MCF 10A (cell line): ENCODE data around the gene SHC2. TPM values are rescaled to one million over a fixed set of nuclear protein-coding genes. Genes with fewer than 3 reads are reported as not detected.

ENCODE experiments used
- BruUV-seq: library from RNA; stranded (reverse); fragments of 400-500 nt; replicated peaks from 2 replicates; lab custom pipeline; 2021; lab: Mats Ljungman, UMichigan
- CTCF ChIA-PET: fragments of 300-600 bp; sonication (Branson Sonifier 250); formaldehyde crosslinking; extraction: SDS; loops from one replicate; lab custom pipeline; 2021; ENCODE audit warnings: antibody characterized with exemption, inconsistent platforms; lab: Yijun Ruan, JAX
- POLR2A ChIA-PET: fragments of 300-600, 350-650 bp; sonication (Branson Sonifier 250); formaldehyde crosslinking; extraction: SDS; loops from one replicate; lab custom pipeline; 2020; ENCODE audit warnings: antibody characterized with exemption, inconsistent platforms; lab: Yijun Ruan, JAX
- DNase-seq: peaks from one replicate; pipeline ENCODE4 v3.0.0-alpha.2; 2018; ENCODE audit not compliant: unreplicated experiment
- H3K27ac Mint-ChIP-seq: one replicate; pipeline ENCODE4 v1.8.0; 2022; ENCODE audit warnings: mild to moderate bottlenecking, low read depth, mixed read lengths; ENCODE audit not compliant: unreplicated experiment
- H3K27me3 Mint-ChIP-seq: one replicate; pipeline ENCODE4 v1.8.0; 2022; ENCODE audit warnings: mixed read lengths; ENCODE audit not compliant: insufficient read depth, unreplicated experiment
- H3K36me3 Mint-ChIP-seq: one replicate; pipeline ENCODE4 v1.8.0; 2022; ENCODE audit warnings: mild to moderate bottlenecking, moderate library complexity, mixed read lengths; ENCODE audit not compliant: insufficient read depth, unreplicated experiment
- H3K4me1 Mint-ChIP-seq: one replicate; pipeline ENCODE4 v1.8.0; 2022; ENCODE audit warnings: mixed read lengths; ENCODE audit not compliant: insufficient read depth, unreplicated experiment
- H3K4me3 Mint-ChIP-seq: one replicate; pipeline ENCODE4 v1.8.0; 2022; ENCODE audit warnings: mild to moderate bottlenecking, moderate library complexity, mixed read lengths; ENCODE audit not compliant: unreplicated experiment
- H3K9me3 Mint-ChIP-seq: one replicate; pipeline ENCODE4 v1.8.0; 2022; ENCODE audit warnings: mixed read lengths; ENCODE audit not compliant: unreplicated experiment
- CTCF ChIP-seq: fragments of 200-600 bp; IDR thresholded peaks from one replicate; pipeline ENCODE4 v1.8.0; 2022; ENCODE audit warnings: antibody characterized with exemption, mild to moderate bottlenecking; ENCODE audit not compliant: unreplicated experiment
- intact Hi-C: fragments of 100-400 bp; cut with micrococcal nuclease; formaldehyde crosslinking; loops from 2 replicates; pipeline ENCODE4 v1.14.1; 2022
- total RNA-seq: library from RNA; stranded (reverse); gene quantifications from 2 replicates; pipeline ENCODE4 v1.2.3, GENCODE V29; 2022

SHC2 gene
- total RNA-seq, 1 experiment from 2014 or later: 0.77 TPM

GRCh38 chr19:410243-410781 lies 50.5 kb downstream of the SHC2 start:
- H3K27me3 Mint-ChIP-seq: peaks cover 11% of the 10 kb centered on the region
- no peak for TF ChIP-seq CTCF
- no TSS peak for BruUV-seq
- H3K9me3 Mint-ChIP-seq: no peaks in the 10 kb centered on the region
- intact Hi-C loops: no loop called here
- ChIA-PET POLR2A (no interaction called here), CTCF (no interaction called here)
- H3K27ac Mint-ChIP-seq: no peak overlapping the region
- DNase-seq: no peak
- no peaks in the 10 kb centered on the region for H3K36me3 Mint-ChIP-seq
- H3K4me1 Mint-ChIP-seq: peaks cover 6% of the 10 kb centered on the region
- H3K4me3 Mint-ChIP-seq: no peak overlapping the region

DNA sequence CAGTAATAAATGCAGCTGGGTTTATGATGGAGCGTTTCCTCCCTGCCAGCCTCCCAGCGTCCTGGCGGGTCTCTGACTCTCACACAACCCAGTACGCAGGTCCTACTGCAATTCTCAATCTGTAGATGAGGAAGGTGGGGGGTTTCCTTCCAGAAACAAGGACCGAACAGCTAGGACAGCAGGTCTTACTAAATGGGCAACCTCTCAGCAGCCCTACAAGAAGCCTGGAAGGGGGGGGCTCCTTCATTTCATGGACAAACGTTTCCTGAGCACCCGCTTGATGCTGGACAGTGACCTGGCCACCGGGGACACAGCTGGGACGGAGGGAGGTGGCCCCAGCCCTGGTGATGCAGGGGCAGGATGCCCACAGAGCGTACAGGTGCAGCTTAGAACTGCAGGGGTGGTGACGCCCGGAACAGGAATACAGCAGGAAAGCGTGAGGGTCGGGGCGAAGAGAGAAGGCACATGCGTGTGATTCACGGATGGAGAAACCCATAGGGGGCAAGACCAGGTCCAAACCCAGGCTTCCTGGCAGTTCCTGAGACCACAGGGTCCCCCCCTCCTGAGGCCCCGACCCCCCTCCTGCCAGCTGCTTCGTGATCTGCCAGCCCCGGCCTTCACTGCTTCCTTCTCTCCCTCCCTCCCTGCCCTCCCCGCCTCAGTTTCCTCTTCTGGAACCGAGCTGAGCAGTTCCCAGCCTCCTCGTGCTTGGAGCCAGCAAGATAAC lies 51.2 kb downstream of the SHC2 start:
- Mint-ChIP-seq H3K27ac (no peak overlapping the region), H3K36me3 (no peaks in the 10 kb centered on the region), H3K9me3 (no peaks in the 10 kb centered on the region), H3K4me3 (peak overlapping the region; percentile 67), H3K4me1 (peaks cover 6% of the 10 kb centered on the region), H3K27me3 (peaks cover 11% of the 10 kb centered on the region)
- DNase-seq: no peak
- intact Hi-C loops: no loop called here
- POLR2A ChIA-PET: no interaction called here
- BruUV-seq: no TSS peak
- CTCF ChIA-PET: no interaction called here
- TF ChIP-seq CTCF: no peak

- intact Hi-C loops: no loop called here
- DNase-seq: no peak
- Mint-ChIP-seq H3K36me3 (no peaks in the 10 kb centered on the region), H3K27ac (no peak within 1 kb of the TSS), H3K9me3 (no peaks in the 10 kb centered on the region), H3K4me1 (peaks cover 6% of the 10 kb centered on the region), H3K4me3 (peak within 1 kb of the TSS; percentile 67), H3K27me3 (peaks cover 11% of the 10 kb centered on the region)
- ChIA-PET CTCF (no interaction called here), POLR2A (no interaction called here)
- no TSS peak for BruUV-seq
- no peak for TF ChIP-seq CTCF
Measured at GRCh38 chr19:408902-409515, 51.8 kb downstream of the SHC2 start, which contains the start of gene C2CD4C. Gene C2CD4C (minus strand): TSS chr19:409147. CDS start chr19:408361, 786 bp downstream.

GRCh38 chr19:408441-408901 lies 52.4 kb downstream of the SHC2 start:
- peaks cover 6% of the 10 kb centered on the region for H3K4me1 Mint-ChIP-seq
- no peak overlapping the region for H3K27ac Mint-ChIP-seq
- ChIA-PET CTCF (interaction anchor here (0.6 kb wide), 1 partner anchor 101 kb away, joined by 3 read pairs; no protein-coding TSS in a partner anchor), POLR2A (no interaction called here)
- H3K36me3 Mint-ChIP-seq: no peaks in the 10 kb centered on the region
- no TSS peak for BruUV-seq
- peak overlapping the region; percentile 52 for H3K4me3 Mint-ChIP-seq
- H3K9me3 Mint-ChIP-seq: no peaks in the 10 kb centered on the region
- H3K27me3 Mint-ChIP-seq: peaks cover 11% of the 10 kb centered on the region
- no peak for TF ChIP-seq CTCF
- intact Hi-C loops: no loop called here
- DNase-seq: no peak
